K562 (cell line): Measurements from ENCODE around the gene UBQLN3. TPM values are rescaled to one million over a fixed set of nuclear protein-coding genes. Genes with fewer than 3 reads are reported as not detected.

Experiments
- CBFA2T2 ChIP-seq: fragments of 450-650 bp; conservative IDR thresholded peaks from 2 replicates; pipeline ENCODE4 v1.6.1; 2017; ENCODE audit warnings: mild to moderate bottlenecking
- NR2C1 ChIP-seq, 2 experiments: fragments of 450-650 bp; IDR thresholded peaks; 2 replicates each; pipeline ENCODE4 v1.6.1; 2017; ENCODE audit warnings: mild to moderate bottlenecking in 2 of 2, antibody characterized with exemption in 1 of 2, inconsistent platforms in 1 of 2, missing compliant biosample characterization in 1 of 2, missing genetic modification characterization in 1 of 2
- REST ChIP-seq, 2 experiments: fragments of 450-650 bp; formaldehyde crosslinking in 1 of 2; IDR thresholded peaks; 2 replicates each; pipeline versions ENCODE4 v1.4.0 to v1.6.1; 2014 to 2020; ENCODE audit warnings: mild to moderate bottlenecking in 2 of 2, borderline replicate concordance in 1 of 2, low read depth in 1 of 2
- TAF15 ChIP-seq: fragments of 200-400 bp; formaldehyde crosslinking; IDR thresholded peaks from 2 replicates; pipeline ENCODE4 v1.6.1; 2017; ENCODE audit warnings: mild to moderate bottlenecking, low read depth, low read length, moderate library complexity
- ZMIZ1 ChIP-seq, 2 experiments: fragments of 150-350 bp in 1 of 2; IDR thresholded peaks; 2 replicates each; pipeline ENCODE4 v1.6.1; 2012 to 2016; ENCODE audit warnings: low read depth in 2 of 2, low read length in 2 of 2, mild to moderate bottlenecking in 1 of 2, moderate library complexity in 1 of 2
- ZNF655 ChIP-seq: fragments of 250-450 bp; sonication (Bioruptor Pico); IDR thresholded peaks from 2 replicates; pipeline ENCODE4 v1.5.0; 2021
- polyA plus RNA-seq, 8 experiments: library from polyadenylated mRNA; depleted of rRNA in 4 of 8; stranded (reverse) in 5 of 8; unstranded in 3 of 8; fragments of >200 nt; fragmentation: Nextera tagmentation in 2 of 8; fragmentation: Illumina TruSeq in 1 of 8; extraction: Ambion mirVana in 2 of 8; extraction: Trizol in 1 of 8; gene quantifications; 2 replicates each; pipeline versions ENCODE4 v1.2.1 to v1.2.3, GENCODE V29; 2011 to 2014; ENCODE audit warnings: inconsistent platforms in 1 of 8, missing spikeins in 1 of 8
- total RNA-seq, 7 experiments: library from RNA; depleted of rRNA in 6 of 7; stranded (reverse); fragments of >200 nt in 6 of 7; fragmentation: Illumina TruSeq in 2 of 7; extraction: Trizol in 2 of 7; gene quantifications; 2 replicates each; pipeline versions ENCODE4 v1.2.1 to v1.2.3, GENCODE V29; 2011 to 2021; ENCODE audit warnings: low replicate concordance in 1 of 7

Gene UBQLN3
- total and polyA plus RNA-seq, 9 of the 15 experiments (the other 6 are each of a cell fraction or from before 2014, with no cell fraction given) = 0.01 to 0.27 TPM; not detected in 7

DNA sequence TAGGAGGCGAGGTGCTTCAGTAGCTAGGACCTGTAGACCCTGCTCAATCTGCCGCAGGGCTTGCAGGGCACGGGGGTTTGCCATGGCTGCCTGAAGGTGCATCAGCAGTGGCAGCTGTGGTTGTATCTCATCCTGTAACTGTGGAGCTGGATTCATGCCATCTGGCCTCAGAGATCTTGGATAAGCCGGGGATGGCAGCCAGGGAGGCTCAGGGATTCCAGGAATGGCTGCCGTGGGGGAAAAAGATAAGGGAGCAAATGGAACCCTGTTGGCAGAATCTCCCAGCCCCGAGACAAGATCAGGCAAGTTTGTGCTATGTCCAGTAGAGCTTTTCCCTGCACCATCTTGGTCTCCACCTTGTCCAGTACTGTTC is 1.8 kb downstream of the UBQLN3 start (continued):
- TF ChIP-seq REST (IDR thresholded peaks at IDR 0.05; ENCODE audit: borderline replicate concordance) (no peak), REST (CRISPR knock-in tag; IDR thresholded peaks at IDR 0.05; ENCODE audit: low read depth) (no peak), ZMIZ1 (IDR thresholded peaks at IDR 0.05; ENCODE audit: low read depth in 2 of 2, low read length in 2 of 2) (no peak), TAF15 (no peak), CBFA2T2 (peak; percentile 50; the same call in 1 of the 2 replicates), NR2C1 (IDR thresholded peaks at IDR 0.05) (no peak), NR2C1 (tag; IDR thresholded peaks at IDR 0.05) (no peak), ZNF655 (CRISPR knock-in tag) (no peak)
